Left ventricle myocardium inferior (tissue), 1 donor: ENCODE measurements around the gene TMUB2. TPM values are rescaled to one million over a fixed set of nuclear protein-coding genes. Genes with fewer than 3 reads are reported as not detected.

ENCODE experiments used
- DNase-seq: peaks from one replicate; pipeline ENCODE4 v3.0.0-alpha.2; 2020
- H3K27ac ChIP-seq: fragments of 200-600 bp; replicated peaks from 2 replicates; pipeline ENCODE4 v1.8.0; 2021
- H3K27me3 ChIP-seq: fragments of 200-600 bp; 2 replicates; pipeline ENCODE4 v1.8.0; 2021; ENCODE audit warnings: low read depth
- H3K36me3 ChIP-seq: fragments of 200-600 bp; 2 replicates; pipeline ENCODE4 v1.8.0; 2021
- H3K4me1 ChIP-seq: fragments of 200-600 bp; 2 replicates; pipeline ENCODE4 v1.8.0; 2021
- H3K4me3 ChIP-seq: fragments of 200-600 bp; 2 replicates; pipeline ENCODE4 v1.8.0; 2021; ENCODE audit warnings: mild to moderate bottlenecking, moderate library complexity
- H3K9me3 ChIP-seq: fragments of 200-600 bp; replicated peaks from 2 replicates; pipeline ENCODE4 v1.8.0; 2021
- CTCF ChIP-seq: fragments of 200-600 bp; IDR thresholded peaks from 2 replicates; pipeline ENCODE4 v1.8.0; 2021; ENCODE audit warnings: antibody characterized with exemption, mild to moderate bottlenecking, borderline replicate concordance
- intact Hi-C: fragments of 100-400 bp; cut with micrococcal nuclease; formaldehyde crosslinking; loops from one replicate; pipeline ENCODE4 v1.11.0; 2022
- total RNA-seq: library from RNA; stranded (reverse); fragmentation: NEBNext Ultra II Directional; extraction: Animal tissue kit (Norgen Biotek cat#: 25700); gene quantifications from one replicate; pipeline ENCODE4 v1.2.1, GENCODE V29; 2021
- donor health status: DM: no; HTN: yes; CAD: no; lungs with severe emphysema.

TMUB2 gene
- total RNA-seq, 1 donor from 2014 or later: 20.9 TPM

DNA sequence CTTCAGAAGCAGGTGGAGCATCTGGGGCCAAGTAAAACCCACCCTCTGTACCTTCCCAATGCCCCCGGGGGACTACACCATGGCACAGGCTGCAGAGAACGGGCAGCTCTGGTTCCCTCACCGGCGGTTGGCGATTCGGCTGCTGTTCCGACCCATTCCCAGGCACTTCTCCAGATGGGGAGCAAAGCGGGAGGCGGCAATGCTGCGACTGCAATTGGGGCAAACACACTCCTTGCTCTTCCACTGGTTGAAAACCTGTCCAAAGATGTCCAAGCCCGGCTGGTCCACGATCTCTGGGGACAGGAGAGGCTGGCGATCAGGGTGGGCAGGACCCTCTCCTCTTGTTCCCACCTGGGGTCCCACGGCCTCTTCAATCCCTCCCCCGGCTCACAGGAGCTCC is 10.3 kb downstream of the TMUB2 start:
- intact Hi-C loops: no loop called here
- H3K4me3 ChIP-seq: no peak overlapping the region
- no peak overlapping the region for H3K27ac ChIP-seq
- TF ChIP-seq CTCF: no peak
- DNase-seq: no peak
- H3K36me3 ChIP-seq: peaks cover 50% of the 10 kb centered on the region
- no peaks in the 10 kb centered on the region for H3K9me3 ChIP-seq
- peaks cover 32% of the 10 kb centered on the region for H3K4me1 ChIP-seq
- H3K27me3 ChIP-seq: no peaks in the 10 kb centered on the region

DNA sequence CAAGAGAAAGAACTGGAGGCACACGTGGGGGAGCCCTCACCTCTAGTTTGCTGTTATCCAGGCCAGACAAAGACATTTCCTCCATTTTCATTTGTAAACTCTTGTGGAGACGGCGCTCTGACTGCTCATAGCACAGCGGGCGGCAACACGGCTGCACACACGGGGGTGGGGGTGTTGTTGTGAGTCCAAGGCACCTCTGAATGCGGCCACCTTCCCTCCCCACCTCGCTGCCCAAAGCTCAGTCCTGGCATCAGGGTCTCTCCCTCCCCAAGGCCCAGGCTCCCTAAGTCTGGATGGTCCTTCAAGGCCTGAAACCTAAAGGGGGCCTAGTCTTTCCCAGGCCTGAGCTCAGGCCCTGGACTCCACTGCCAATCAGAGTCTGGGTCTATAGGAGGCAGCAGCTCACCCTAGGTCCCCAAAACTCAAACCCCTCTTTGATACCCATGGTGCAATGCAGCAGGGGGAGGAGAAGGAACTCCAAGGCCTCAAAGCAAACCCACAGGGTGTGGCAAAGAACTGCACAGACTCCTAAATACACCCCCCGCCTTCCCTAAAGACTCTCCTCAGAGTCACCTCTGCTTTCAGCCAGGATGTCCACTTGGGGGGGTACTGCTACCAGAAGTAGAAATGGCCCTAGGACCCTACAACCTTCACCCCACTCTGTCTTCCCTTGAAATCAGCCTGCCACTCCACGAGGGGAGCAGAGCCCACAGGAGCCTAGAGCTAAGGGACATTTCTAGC is 11.4 kb downstream of the TMUB2 start:
- Histone ChIP-seq H3K36me3 (peaks cover 44% of the 10 kb centered on the region), H3K4me1 (peaks cover 32% of the 10 kb centered on the region), H3K4me3 (peak overlapping the region; percentile 84), H3K27ac (peak overlapping the region; percentile 98), H3K9me3 (no peaks in the 10 kb centered on the region), H3K27me3 (no peaks in the 10 kb centered on the region)
- TF ChIP-seq CTCF: no peak
- intact Hi-C loops: no loop called here
- no peak for DNase-seq

DNA sequence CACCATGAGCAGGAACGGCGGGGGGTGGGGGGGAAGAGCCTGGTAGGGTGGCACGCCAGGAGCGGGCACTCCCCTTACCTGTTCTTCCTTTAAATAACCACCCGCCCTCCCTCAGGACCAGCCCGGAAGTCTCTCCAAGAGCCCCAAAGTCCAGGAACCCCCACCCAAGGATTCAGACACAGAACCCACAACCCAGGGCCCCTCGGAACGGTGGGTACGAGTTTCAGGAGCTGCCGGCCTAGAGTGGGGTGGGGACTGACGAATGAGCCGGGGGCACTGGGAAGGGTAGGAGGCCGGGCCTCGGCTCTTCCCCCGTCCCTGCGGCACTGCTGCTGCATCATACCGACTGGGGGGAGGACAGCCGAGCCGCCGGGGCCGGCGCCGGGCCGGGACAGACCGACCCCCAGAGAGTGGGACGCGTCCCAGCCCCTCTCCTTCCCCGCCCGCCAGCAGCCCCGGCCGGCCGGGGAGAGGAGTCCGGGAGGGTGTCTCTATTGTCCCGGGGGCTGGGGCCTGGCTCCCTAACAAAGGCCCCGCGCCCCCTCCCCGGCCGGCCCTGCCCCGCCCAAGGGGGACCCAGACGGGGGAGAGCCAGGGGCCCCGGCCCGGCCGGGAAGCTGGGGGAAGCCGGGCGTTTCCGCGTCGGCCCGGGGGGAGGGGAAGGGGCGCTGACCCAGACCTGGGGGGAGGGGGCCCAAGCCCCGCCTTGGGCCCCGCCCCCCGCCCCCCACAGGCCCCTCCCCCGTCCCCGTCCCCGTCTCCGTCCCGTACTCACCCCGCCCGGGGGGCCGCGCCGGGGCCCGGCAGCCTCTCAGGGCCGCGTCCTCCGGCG is 12.2 kb downstream of the TMUB2 start:
- H3K27ac ChIP-seq: peak overlapping the region; percentile 98
- DNase-seq: peak; percentile 67
- peaks cover 38% of the 10 kb centered on the region for H3K4me1 ChIP-seq
- no peaks in the 10 kb centered on the region for H3K9me3 ChIP-seq
- peaks cover 36% of the 10 kb centered on the region for H3K36me3 ChIP-seq
- intact Hi-C loops: no loop called here
- TF ChIP-seq CTCF: no peak
- peak overlapping the region; percentile 84 for H3K4me3 ChIP-seq
- H3K27me3 ChIP-seq: no peaks in the 10 kb centered on the region

- intact Hi-C loops: no loop called here
- no peak for TF ChIP-seq CTCF
- Histone ChIP-seq H3K9me3 (no peaks in the 10 kb centered on the region), H3K27me3 (no peaks in the 10 kb centered on the region), H3K4me3 (peak within 1 kb of the TSS; percentile 84), H3K4me1 (peaks cover 44% of the 10 kb centered on the region), H3K27ac (peak within 1 kb of the TSS; percentile 98), H3K36me3 (peaks cover 28% of the 10 kb centered on the region)
- DNase-seq: peak; percentile 99
These were observed 13.0 kb downstream of the TMUB2 start, which contains the start of gene ATXN7L3 for GRCh38 chr17:44199553-44200477. ATXN7L3 (minus strand) TSS chr17:44199884; CDS start chr17:44198070, 1,814 bp downstream.
